ENCODE data around the gene RBM33. TPM values are rescaled to one million over a fixed set of nuclear protein-coding genes. Genes with fewer than 3 reads are reported as not detected.

Gene RBM33
- total and polyA plus RNA-seq, 2 of the 13 experiments (the other 11 are each of a cell fraction or from before 2014, with no cell fraction given): 12.4 to 28.9 TPM

GRCh38 chr7:155793720-155794119, 149.3 kb downstream of the RBM33 start:
- TF ChIP-seq MIER3 (CRISPR knock-in tag; IDR thresholded peaks at IDR 0.05; ENCODE audit: borderline replicate concordance) (no peak), ARNT2 (CRISPR knock-in tag; IDR thresholded peaks at IDR 0.05; ENCODE audit: low read depth) (no peak), ZNF335 (CRISPR knock-in tag; IDR thresholded peaks at IDR 0.05) (no peak), ZNF747 (CRISPR knock-in tag; IDR thresholded peaks at IDR 0.05; ENCODE audit: borderline replicate concordance) (no peak), POLR2AphosphoS5 (IDR thresholded peaks at IDR 0.05; ENCODE audit: low read depth, low read length) (no peak), ZIK1 (CRISPR knock-in tag; IDR thresholded peaks at IDR 0.05; ENCODE audit: borderline replicate concordance, low read depth) (no peak), ZNF850 (CRISPR knock-in tag; conservative IDR thresholded peaks at IDR 0.05) (no peak), MTERF4 (CRISPR knock-in tag; IDR thresholded peaks at IDR 0.05) (no peak)
- TF ChIP-seq, protein P1, sequence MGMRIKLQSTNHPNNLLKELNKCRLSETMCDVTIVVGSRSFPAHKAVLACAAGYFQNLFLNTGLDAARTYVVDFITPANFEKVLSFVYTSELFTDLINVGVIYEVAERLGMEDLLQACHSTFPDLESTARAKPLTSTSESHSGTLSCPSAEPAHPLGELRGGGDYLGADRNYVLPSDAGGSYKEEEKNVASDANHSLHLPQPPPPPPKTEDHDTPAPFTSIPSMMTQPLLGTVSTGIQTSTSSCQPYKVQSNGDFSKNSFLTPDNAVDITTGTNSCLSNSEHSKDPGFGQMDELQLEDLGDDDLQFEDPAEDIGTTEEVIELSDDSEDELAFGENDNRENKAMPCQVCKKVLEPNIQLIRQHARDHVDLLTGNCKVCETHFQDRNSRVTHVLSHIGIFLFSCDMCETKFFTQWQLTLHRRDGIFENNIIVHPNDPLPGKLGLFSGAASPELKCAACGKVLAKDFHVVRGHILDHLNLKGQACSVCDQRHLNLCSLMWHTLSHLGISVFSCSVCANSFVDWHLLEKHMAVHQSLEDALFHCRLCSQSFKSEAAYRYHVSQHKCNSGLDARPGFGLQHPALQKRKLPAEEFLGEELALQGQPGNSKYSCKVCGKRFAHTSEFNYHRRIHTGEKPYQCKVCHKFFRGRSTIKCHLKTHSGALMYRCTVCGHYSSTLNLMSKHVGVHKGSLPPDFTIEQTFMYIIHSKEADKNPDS (CRISPR knock-in tag; IDR thresholded peaks at IDR 0.05): no peak
- Histone ChIP-seq H2AFZ (ENCODE audit: low read length) (no peak overlapping the region), H3K4me1 (ENCODE audit: insufficient read depth, low read length) (peaks cover 41% of the 10 kb centered on the region), H4K20me1 (ENCODE audit: insufficient read depth, low read length) (no peaks in the 10 kb centered on the region), H3K27me3 (ENCODE audit: control insufficient read depth in 1 of 2, insufficient read depth in 2 of 2, low read length in 2 of 2) (peaks cover 7 to 30% of the 10 kb centered on the region in 2 experiments; a peak in 4 of 5 replicates), H3K4me3 (replicated peaks in 1 of 3; ENCODE audit: insufficient read depth in 1 of 3, low read depth in 2 of 3, low read length in 3 of 3) (no peak overlapping the region), H3K4me2 (ENCODE audit: low read depth, low read length) (no peak overlapping the region), H3K27ac (ENCODE audit: extremely low read length, insufficient read depth, low read length) (no peak overlapping the region), H3K9ac (ENCODE audit: insufficient read depth, low read depth, low read length) (no peak overlapping the region), H3K9me3 (ENCODE audit: low read length) (no peaks in the 10 kb centered on the region), H3K36me3 (replicated peaks in 1 of 2; ENCODE audit: control insufficient read depth in 1 of 2, insufficient read depth in 2 of 2, low read length in 2 of 2) (no peaks in the 10 kb centered on the region), H3K79me2 (ENCODE audit: insufficient read depth, low read length) (no peaks in the 10 kb centered on the region)
- ATAC-seq (no peak), DNase-seq (ENCODE audit: low spot score) (no peak), FAIRE-seq (no peak)
- in situ Hi-C loops (cut with HindIII; ENCODE audit: extremely low pct_ligation_motif_present, low pct_unique_long_range_greater_than_20kb) (no loop called here), intact Hi-C loops (cut with micrococcal nuclease; ENCODE audit: unreplicated experiment) (no loop called here)
- POLR2A ChIA-PET: no interaction called here
- CTCF ChIA-PET (ENCODE audit: low intra/inter-chr PET ratio, low total read pairs): no interaction called here
- WGBS (ENCODE audit: low lambda C conversion rate): 48% methylated on average over 3 of the region's 4 CpGs
- no TSS peak for BruUV-seq (replicated peaks)
